Ramos (cell line): ENCODE results near the gene FOXB2.
"Not testable (repeated sequence)": the region's sequence is repeated elsewhere in the genome, so short reads cannot be mapped to it uniquely, and the experiment has no call there.

Experiments
- in situ Hi-C: fragments of 300-500 bp; cut with MboI; formaldehyde crosslinking; loops from one replicate; pipeline ENCODE4 v1.14.3; 2022; ENCODE audit warnings: low sequenced_read_pairs; ENCODE audit not compliant: unreplicated experiment

Gene FOXB2

DNA sequence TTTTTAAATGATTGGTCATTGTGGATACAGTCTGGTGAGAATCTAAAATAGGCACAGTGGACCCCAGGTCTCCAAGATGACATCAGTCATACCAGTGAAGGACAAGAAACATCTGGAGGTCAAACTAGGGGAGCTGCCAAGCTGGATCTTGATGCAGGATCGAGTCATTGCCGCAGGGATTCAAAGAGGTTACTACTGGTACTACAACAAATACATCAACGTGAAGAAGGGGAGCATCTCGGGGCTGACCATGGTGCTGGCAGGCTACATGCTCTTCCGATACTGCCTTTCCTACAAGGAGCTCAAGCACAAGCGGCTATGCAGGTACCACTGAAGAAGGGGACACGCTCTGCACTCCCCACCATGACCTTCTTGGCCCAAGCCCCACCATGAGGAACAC, 20.9 kb downstream of the FOXB2 start:
- in situ Hi-C loops = loop anchor here (10.0 kb wide), 1 partner anchor 56 kb away; no protein-coding TSS in a partner anchor

DNA sequence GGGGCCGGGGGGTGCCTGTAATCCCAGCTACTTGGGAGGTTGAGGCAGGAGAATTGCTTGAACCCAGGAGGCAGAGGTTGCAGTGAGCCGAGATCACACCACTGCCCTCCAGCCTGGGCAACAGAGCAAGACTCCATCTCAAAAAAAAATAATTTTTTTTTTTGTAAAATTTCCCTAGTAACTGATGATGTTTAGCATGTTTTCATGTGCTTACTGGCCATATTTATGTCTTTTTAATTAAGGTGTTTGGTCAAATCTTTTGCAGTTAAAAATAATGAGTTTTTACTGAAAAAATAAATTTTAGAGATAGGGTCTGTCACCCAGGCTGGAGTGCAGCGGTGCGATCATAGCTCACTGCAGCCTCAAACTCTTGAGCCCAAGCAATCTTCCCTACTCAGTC, 24.3 kb downstream of the FOXB2 start:
- in situ Hi-C loops = loop anchor here (10.0 kb wide), 1 partner anchor 59 kb away; no protein-coding TSS in a partner anchor

DNA sequence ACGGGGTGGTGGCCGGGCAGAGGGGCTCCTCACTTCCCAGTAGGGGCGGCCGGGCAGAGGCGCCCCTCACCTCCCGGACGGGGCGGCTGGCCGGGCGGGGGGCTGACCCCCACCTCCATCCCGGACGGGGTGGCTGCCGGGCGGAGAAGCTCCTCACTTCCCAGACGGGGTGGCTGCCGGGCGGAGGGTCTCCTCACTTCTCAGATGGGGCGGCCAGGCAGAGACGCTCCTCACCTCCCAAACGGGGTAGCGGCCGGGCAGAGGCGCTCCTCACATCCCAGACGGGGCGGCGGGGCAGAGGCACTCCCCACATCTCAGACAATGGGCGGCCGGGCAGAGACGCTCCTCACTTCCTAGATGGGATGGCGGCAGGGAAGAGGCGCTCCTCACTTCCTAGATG, 41.2 kb downstream of the FOXB2 start:
- in situ Hi-C loops = not testable (repeated sequence)

DNA sequence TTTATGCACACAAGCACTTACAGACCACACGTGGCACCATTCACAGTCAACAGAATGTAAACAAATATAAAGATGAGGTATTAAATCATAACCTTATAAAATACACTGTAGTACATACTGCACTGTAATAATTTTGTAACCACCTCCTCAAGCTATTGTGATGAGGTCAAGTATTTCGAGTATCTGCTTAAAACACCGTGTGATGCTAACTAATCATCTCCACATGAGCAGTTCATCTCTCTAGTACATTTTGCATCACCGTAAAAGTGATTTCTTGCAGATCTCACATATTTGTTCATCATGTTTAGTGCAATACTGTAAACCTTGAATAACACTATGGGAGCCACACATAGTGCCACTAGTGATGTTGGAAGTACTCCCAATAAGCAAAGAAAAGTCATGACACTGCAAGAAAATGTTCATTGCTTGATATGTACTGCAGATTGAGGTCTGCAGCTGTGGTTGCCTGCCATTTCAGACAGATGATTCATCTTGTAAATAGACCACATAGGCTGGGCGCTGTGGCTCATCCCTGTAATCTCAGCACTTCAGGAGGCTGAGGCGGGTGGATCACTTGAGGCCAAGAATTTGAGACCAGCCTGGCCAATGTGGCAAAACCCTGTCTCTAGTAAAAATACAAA, 44.3 kb downstream of the FOXB2 start:
- in situ Hi-C loops = no loop called here

DNA sequence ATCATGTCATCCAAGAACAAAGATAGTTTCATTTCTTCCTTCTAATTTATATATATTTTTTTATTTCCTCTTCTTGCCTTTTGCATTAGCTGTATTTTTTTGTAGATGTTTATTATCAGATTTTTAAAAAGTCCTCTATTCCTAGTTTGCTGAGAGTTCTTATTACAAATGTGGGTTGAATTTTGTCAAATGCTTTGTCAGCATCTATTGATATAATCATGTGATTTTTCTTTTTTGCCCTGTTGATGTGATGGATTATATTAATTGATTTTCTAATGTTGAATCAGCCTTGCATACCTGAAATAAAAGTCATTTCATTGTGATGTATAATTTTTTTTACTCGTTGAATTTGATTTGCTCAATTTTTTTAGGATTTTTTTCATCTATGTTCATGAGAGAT, 46.9 kb downstream of the FOXB2 start:
- in situ Hi-C loops = no loop called here
